Natural killer cell (primary cell): ENCODE data around the gene ZNRF3. TPM values are rescaled to one million over a fixed set of nuclear protein-coding genes. Genes with fewer than 3 reads are reported as not detected.

Source experiments
- ATAC-seq, 3 donors: fragments of 150-1000 bp in 2 of 3; fragments of 200-7000 bp in 1 of 3; cut with Tn5 transposase; 1 replicate in 1 of 3; 2 replicates in 2 of 3; pipeline ENCODE4 v1.10.0; 2021; ENCODE audit warnings: mild to moderate bottlenecking in 2 of 3, moderate library complexity in 2 of 3
- DNase-seq, 2 donors: peaks; one replicate each; pipeline versions ENCODE4 v3.0.0 to v3.0.0-alpha.2; 2013 to 2021; ENCODE audit warnings: mixed read lengths in 1 of 2
- H3K27ac ChIP-seq: one replicate; pipeline ENCODE4 v1.5.1; 2013; ENCODE audit warnings: mild to moderate bottlenecking, low read length
- H3K27me3 ChIP-seq: one replicate; pipeline ENCODE4 v1.6.1; 2013; ENCODE audit warnings: low read length; ENCODE audit not compliant: control insufficient read depth, insufficient read depth
- H3K36me3 ChIP-seq: one replicate; pipeline ENCODE4 v1.6.1; 2013; ENCODE audit warnings: low read length; ENCODE audit not compliant: control insufficient read depth, insufficient read depth
- H3K4me1 ChIP-seq: one replicate; pipeline ENCODE4 v1.6.1; 2013; ENCODE audit warnings: low read length; ENCODE audit not compliant: control insufficient read depth, insufficient read depth
- H3K4me3 ChIP-seq: one replicate; pipeline ENCODE4 v1.5.1; 2013; ENCODE audit warnings: low read length
- H3K9me3 ChIP-seq: one replicate; pipeline ENCODE4 v1.6.1; 2013; ENCODE audit warnings: low read length; ENCODE audit not compliant: control insufficient read depth, insufficient read depth
- H3K27ac Mint-ChIP-seq, 2 donors: one replicate each; pipeline ENCODE4 v1.8.0; 2022; ENCODE audit warnings: mild to moderate bottlenecking in 2 of 2, mixed read lengths in 2 of 2, moderate library complexity in 1 of 2
- H3K27me3 Mint-ChIP-seq, 2 donors: one replicate each; pipeline ENCODE4 v1.8.0; 2022; ENCODE audit warnings: low read depth in 2 of 2, mixed read lengths in 2 of 2
- H3K36me3 Mint-ChIP-seq: one replicate; pipeline ENCODE4 v1.8.0; 2022; ENCODE audit warnings: mixed read lengths
- H3K4me1 Mint-ChIP-seq, 2 donors: one replicate each; pipeline ENCODE4 v1.8.0; 2022; ENCODE audit warnings: mixed read lengths in 2 of 2
- H3K4me3 Mint-ChIP-seq: one replicate; pipeline ENCODE4 v1.8.0; 2022; ENCODE audit warnings: mild to moderate bottlenecking, moderate library complexity, mixed read lengths
- H3K9me3 Mint-ChIP-seq, 2 donors: one replicate each; pipeline ENCODE4 v1.8.0; 2022; ENCODE audit warnings: mixed read lengths in 2 of 2
- CTCF ChIP-seq: fragments of 200-600 bp; IDR thresholded peaks from one replicate; pipeline ENCODE4 v1.8.0; 2022; ENCODE audit warnings: antibody characterized with exemption
- WGBS: methylation state at CpG from one replicate; pipeline ENCODE4 v1.1.7; 2013; ENCODE audit warnings: missing lambda C conversion rate; ENCODE audit not compliant: insufficient coverage; 5-methylcytosine and 5-hydroxymethylcytosine counted together
- intact Hi-C: fragments of 100-400 bp; cut with micrococcal nuclease; formaldehyde crosslinking; loops from one replicate; pipeline ENCODE4 v1.14.2; 2022
- total RNA-seq, 4 donors: library from RNA; stranded (reverse); fragments of 120-200 nt in 1 of 4; gene quantifications; one replicate each; pipeline versions ENCODE4 v1.2.3 to v1.2.4, GENCODE V29; 2013 to 2022

ZNRF3 gene
- total RNA-seq, 3 donors from 2014 or later (not counting 1 experiment from before 2014, with no cell fraction given) = 0.23 to 0.34 (median 0.33) TPM

- Histone ChIP-seq H3K27me3 (no peaks in the 10 kb centered on the region), H3K9me3 (no peaks in the 10 kb centered on the region), H3K27ac (no peak overlapping the region), H3K36me3 (no peaks in the 10 kb centered on the region), H3K4me1 (peaks cover 2% of the 10 kb centered on the region), H3K4me3 (no peak overlapping the region)
- ATAC-seq (no peak), DNase-seq (no peak)
- no peak overlapping the region for H3K27ac Mint-ChIP-seq
- no peak for TF ChIP-seq CTCF
- no peaks in the 10 kb centered on the region for H3K9me3 Mint-ChIP-seq
- H3K4me3 Mint-ChIP-seq = no peak overlapping the region
- H3K4me1 Mint-ChIP-seq = peaks cover 5 to 13% of the 10 kb centered on the region in 2 donors
- WGBS = 100% methylated on average over 2 of the region's 3 CpGs
- H3K36me3 Mint-ChIP-seq = no peaks in the 10 kb centered on the region
- H3K27me3 Mint-ChIP-seq = peaks cover 15 to 24% of the 10 kb centered on the region in 2 donors
- intact Hi-C loops = no loop called here
Observed at GRCh38 chr22:28986366-28986765, 103.0 kb downstream of the ZNRF3 start.

GRCh38 chr22:28988457-28988856, 105.1 kb downstream of the ZNRF3 start:
- Mint-ChIP-seq H3K4me3 (no peak overlapping the region), H3K9me3 (no peaks in the 10 kb centered on the region), H3K36me3 (no peaks in the 10 kb centered on the region), H3K27ac (no peak overlapping the region), H3K27me3 (peaks cover 17 to 19% of the 10 kb centered on the region in 2 donors), H3K4me1 (peaks cover 5 to 10% of the 10 kb centered on the region in 2 donors)
- Histone ChIP-seq H3K27me3 (no peaks in the 10 kb centered on the region), H3K4me1 (peaks cover 2% of the 10 kb centered on the region), H3K4me3 (no peak overlapping the region), H3K27ac (no peak overlapping the region), H3K36me3 (no peaks in the 10 kb centered on the region), H3K9me3 (no peaks in the 10 kb centered on the region)
- intact Hi-C loops = no loop called here
- no peak for TF ChIP-seq CTCF
- WGBS = 97% methylated on average over 4 of the region's 4 CpGs
- ATAC-seq = no peak
- no peak for DNase-seq

DNA sequence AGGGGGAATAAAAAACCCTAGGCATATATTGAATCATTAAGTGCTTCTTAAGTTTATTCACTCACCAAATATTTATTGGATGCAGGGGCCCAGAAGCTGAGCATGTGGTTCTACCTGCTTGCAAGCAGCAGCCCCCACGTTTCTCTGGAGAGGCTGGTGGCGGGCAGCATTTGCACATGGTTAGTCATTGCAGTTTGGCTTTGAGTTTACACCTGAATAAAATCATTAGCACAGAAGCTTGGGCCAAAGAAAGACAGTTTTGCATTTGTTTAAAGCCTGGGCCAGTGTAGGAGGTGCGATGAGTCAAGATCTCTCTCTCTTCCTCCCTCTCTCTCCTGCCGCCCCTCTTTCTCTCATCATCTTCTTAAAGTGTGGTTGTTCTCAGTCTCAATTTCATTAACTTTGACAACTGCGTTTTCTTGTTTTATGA, 105.7 kb downstream of the ZNRF3 start:
- TF ChIP-seq CTCF = no peak
- no peak overlapping the region for H3K4me3 Mint-ChIP-seq
- no peak overlapping the region for H3K4me3 ChIP-seq
- peaks cover 15 to 18% of the 10 kb centered on the region in 2 donors for H3K27me3 Mint-ChIP-seq
- no peaks in the 10 kb centered on the region for H3K4me1 ChIP-seq
- H3K27me3 ChIP-seq = no peaks in the 10 kb centered on the region
- H3K9me3 ChIP-seq = no peaks in the 10 kb centered on the region
- no peak overlapping the region for H3K27ac ChIP-seq
- no peaks in the 10 kb centered on the region for H3K36me3 Mint-ChIP-seq
- H3K27ac Mint-ChIP-seq = no peak overlapping the region
- intact Hi-C loops = no loop called here
- no peaks in the 10 kb centered on the region for H3K9me3 Mint-ChIP-seq
- ATAC-seq = no peak
- no peak for DNase-seq
- no peaks in the 10 kb centered on the region for H3K36me3 ChIP-seq
- peaks cover 4% of the 10 kb centered on the region in 2 donors for H3K4me1 Mint-ChIP-seq
- WGBS = 90% methylated on average over 5 of the region's 5 CpGs

- intact Hi-C loops = no loop called here
- Mint-ChIP-seq H3K4me1 (no peaks in the 10 kb centered on the region), H3K27me3 (peaks cover 14 to 15% of the 10 kb centered on the region in 2 donors), H3K36me3 (no peaks in the 10 kb centered on the region), H3K4me3 (no peak overlapping the region), H3K9me3 (no peaks in the 10 kb centered on the region), H3K27ac (no peak overlapping the region)
- DNase-seq = no peak
- H3K4me3 ChIP-seq = no peak overlapping the region
- H3K27me3 ChIP-seq = no peaks in the 10 kb centered on the region
- no peak for TF ChIP-seq CTCF
- ATAC-seq = no peak
- H3K27ac ChIP-seq = no peak overlapping the region
- no peaks in the 10 kb centered on the region for H3K4me1 ChIP-seq
- H3K9me3 ChIP-seq = no peaks in the 10 kb centered on the region
- WGBS = 89% methylated on average over 7 of the region's 7 CpGs
- H3K36me3 ChIP-seq = no peaks in the 10 kb centered on the region
Observed at GRCh38 chr22:28989484-28989883, 106.1 kb downstream of the ZNRF3 start.
